Neuronal stem cell (in vitro differentiated cells): Measurements from ENCODE around the gene TRERF1.

Experiments used
- DNase-seq: peaks from one replicate; pipeline ENCODE4 v3.0.0-alpha.2; 2013; ENCODE audit warnings: low spot score
- H2AFZ ChIP-seq: one replicate; pipeline ENCODE4 v1.6.1; 2013; ENCODE audit warnings: mild to moderate bottlenecking, low read length, inconsistent platforms
- H2AK5ac ChIP-seq: 2 replicates; pipeline ENCODE4 v1.6.1; 2013; ENCODE audit warnings: low read depth, mild to moderate bottlenecking, inconsistent platforms, low read length, moderate library complexity, mixed read lengths
- H2BK120ac ChIP-seq: 2 replicates; pipeline ENCODE4 v1.6.1; 2013; ENCODE audit warnings: low read depth, mild to moderate bottlenecking, inconsistent platforms, low read length, moderate library complexity, mixed read lengths
- H2BK12ac ChIP-seq: one replicate; pipeline ENCODE4 v1.6.1; 2013; ENCODE audit warnings: low read length, inconsistent platforms
- H2BK15ac ChIP-seq: 2 replicates; pipeline ENCODE4 v1.6.1; 2013; ENCODE audit warnings: mild to moderate bottlenecking, low read length, inconsistent platforms, mixed read lengths
- H2BK5ac ChIP-seq: one replicate; pipeline ENCODE4 v1.6.1; 2013; ENCODE audit warnings: inconsistent platforms, mild to moderate bottlenecking, low read length, moderate library complexity
- H3K14ac ChIP-seq: one replicate; pipeline ENCODE4 v1.6.1; 2013; ENCODE audit warnings: low read length, inconsistent platforms
- H3K18ac ChIP-seq: 2 replicates; pipeline ENCODE4 v1.6.1; 2013; ENCODE audit warnings: low read length, inconsistent platforms
- H3K23ac ChIP-seq: 2 replicates; pipeline ENCODE4 v1.6.1; 2013; ENCODE audit warnings: low read depth, mild to moderate bottlenecking, mixed read lengths, low read length, inconsistent platforms; ENCODE audit not compliant: poor library complexity
- H3K27ac ChIP-seq: replicated peaks from 3 replicates; pipeline ENCODE4 v1.5.1; 2013; ENCODE audit warnings: low read length, inconsistent platforms
- H3K27me3 ChIP-seq, 3 experiments: 2 replicates each; pipeline ENCODE4 v1.6.1; 2013; ENCODE audit warnings: low read length in 3 of 3, mild to moderate bottlenecking in 2 of 3, inconsistent platforms in 1 of 3, low read depth in 1 of 3, mixed read lengths in 1 of 3, moderate library complexity in 1 of 3; ENCODE audit not compliant: control insufficient read depth in 3 of 3, insufficient read depth in 3 of 3
- H3K36me3 ChIP-seq, 2 donors: replicated peaks in 1 of 2; 2 replicates each; pipeline ENCODE4 v1.6.1; 2013; ENCODE audit warnings: low read length in 2 of 2; ENCODE audit not compliant: control insufficient read depth in 2 of 2, insufficient read depth in 2 of 2
- H3K4ac ChIP-seq: 2 replicates; pipeline ENCODE4 v1.6.1; 2013; ENCODE audit warnings: inconsistent platforms, mild to moderate bottlenecking, low read length, moderate library complexity
- H3K4me1 ChIP-seq, 2 donors: 1 replicate in 1 of 2; 2 replicates in 1 of 2; pipeline ENCODE4 v1.6.1; 2013; ENCODE audit warnings: low read length in 2 of 2, low read depth in 1 of 2; ENCODE audit not compliant: control insufficient read depth in 2 of 2, insufficient read depth in 1 of 2
- H3K4me2 ChIP-seq: one replicate; pipeline ENCODE4 v1.6.1; 2013; ENCODE audit warnings: mild to moderate bottlenecking, low read length, inconsistent platforms; ENCODE audit not compliant: insufficient read depth, poor library complexity, severe bottlenecking
- H3K4me3 ChIP-seq, 2 donors: 2 replicates each; pipeline ENCODE4 v1.5.1; 2013; ENCODE audit warnings: low read length in 2 of 2, mild to moderate bottlenecking in 2 of 2, inconsistent platforms in 1 of 2, moderate library complexity in 1 of 2
- H3K79me1 ChIP-seq: one replicate; pipeline ENCODE4 v1.6.1; 2013; ENCODE audit warnings: low read depth, mild to moderate bottlenecking, inconsistent platforms, low read length, moderate library complexity
- H3K9ac ChIP-seq: one replicate; pipeline ENCODE4 v1.6.1; 2013; ENCODE audit warnings: mild to moderate bottlenecking, low read depth, low read length, inconsistent platforms; ENCODE audit not compliant: poor library complexity
- H3K9me3 ChIP-seq, 2 donors: replicated peaks in 1 of 2; 2 replicates each; pipeline versions ENCODE3 to v1.6.1; 2013; ENCODE audit warnings: low read length in 2 of 2, mild to moderate bottlenecking in 2 of 2, inconsistent platforms in 1 of 2, low read depth in 1 of 2, mixed read lengths in 1 of 2, moderate library complexity in 1 of 2; ENCODE audit not compliant: control insufficient read depth in 2 of 2, insufficient read depth in 1 of 2
- H4K8ac ChIP-seq: one replicate; pipeline ENCODE4 v1.6.1; 2013; ENCODE audit warnings: low read depth, mild to moderate bottlenecking, inconsistent platforms, low read length, moderate library complexity
- H4K91ac ChIP-seq: one replicate; pipeline ENCODE4 v1.6.1; 2013; ENCODE audit warnings: low read length, low read depth, mild to moderate bottlenecking, inconsistent platforms; ENCODE audit not compliant: poor library complexity
- WGBS, 2 donors: extraction: QIAGEN DNeasy Blood & Tissue Kit; methylation state at CpG; one replicate each; pipeline ENCODE4 v1.1.7; 2013; ENCODE audit warnings: missing lambda C conversion rate in 2 of 2, mixed read lengths in 1 of 2; ENCODE audit not compliant: insufficient read length in 2 of 2, insufficient replicate concordance in 1 of 2; ENCODE audit errors: extremely low coverage in 2 of 2; 5-methylcytosine and 5-hydroxymethylcytosine counted together

The TRERF1 gene

GRCh38 chr6:42339991-42340401 is 111.7 kb downstream of the TRERF1 start:
- H3K14ac ChIP-seq = no peak overlapping the region
- H3K4me2 ChIP-seq = no peak overlapping the region
- no peaks in the 10 kb centered on the region for H3K27me3 ChIP-seq
- H3K18ac ChIP-seq = no peak overlapping the region
- no peak overlapping the region for H2AK5ac ChIP-seq
- no peak overlapping the region for H2BK5ac ChIP-seq
- no peak overlapping the region for H3K4ac ChIP-seq
- DNase-seq = no peak
- H3K4me3 ChIP-seq = no peak overlapping the region
- no peak overlapping the region for H3K27ac ChIP-seq
- peaks cover 1% of the 10 kb centered on the region for H3K79me1 ChIP-seq
- H3K36me3 ChIP-seq = no peaks in the 10 kb centered on the region
- no peaks in the 10 kb centered on the region for H3K9me3 ChIP-seq
- peaks cover 0 to 3% of the 10 kb centered on the region in 2 donors for H3K4me1 ChIP-seq
- H2BK15ac ChIP-seq = no peak overlapping the region
- no peak overlapping the region for H3K9ac ChIP-seq
- no peak overlapping the region for H3K23ac ChIP-seq
- H4K8ac ChIP-seq = no peak overlapping the region
- WGBS, 2 donors = no CpG with 5 or more reads among the region's 2 CpGs
- H4K91ac ChIP-seq = no peak overlapping the region
- H2BK120ac ChIP-seq = no peak overlapping the region
- H2AFZ ChIP-seq = no peak overlapping the region
- no peak overlapping the region for H2BK12ac ChIP-seq

GRCh38 chr6:42338744-42339222 is 112.9 kb downstream of the TRERF1 start:
- WGBS, 2 donors = no CpG with 5 or more reads among the region's 7 CpGs
- Histone ChIP-seq H3K18ac (no peak overlapping the region), H2BK120ac (no peak overlapping the region), H2BK12ac (no peak overlapping the region), H3K27ac (no peak overlapping the region), H3K4me2 (no peak overlapping the region), H3K4me3 (no peak overlapping the region), H3K36me3 (no peaks in the 10 kb centered on the region), H3K4me1 (peaks cover 0 to 3% of the 10 kb centered on the region in 2 donors), H3K23ac (no peak overlapping the region), H3K79me1 (peaks cover 2% of the 10 kb centered on the region), H3K14ac (no peak overlapping the region), H3K9me3 (no peaks in the 10 kb centered on the region), H3K27me3 (no peaks in the 10 kb centered on the region), H2AFZ (no peak overlapping the region), H3K9ac (no peak overlapping the region), H2AK5ac (no peak overlapping the region), H4K91ac (no peak overlapping the region), H2BK5ac (no peak overlapping the region), H3K4ac (no peak overlapping the region), H4K8ac (no peak overlapping the region), H2BK15ac (no peak overlapping the region)
- no peak for DNase-seq

GRCh38 chr6:42337985-42338743 is 113.6 kb downstream of the TRERF1 start:
- H3K27me3 ChIP-seq = no peaks in the 10 kb centered on the region
- DNase-seq = no peak
- H3K18ac ChIP-seq = no peak overlapping the region
- no peak overlapping the region for H3K4me2 ChIP-seq
- no peak overlapping the region for H3K14ac ChIP-seq
- no peak overlapping the region for H4K91ac ChIP-seq
- no peak overlapping the region for H2BK120ac ChIP-seq
- H2BK5ac ChIP-seq = no peak overlapping the region
- no peak overlapping the region for H4K8ac ChIP-seq
- no peaks in the 10 kb centered on the region for H3K9me3 ChIP-seq
- H3K4me1 ChIP-seq = peaks cover 0 to 3% of the 10 kb centered on the region in 2 donors
- H3K79me1 ChIP-seq = peaks cover 2% of the 10 kb centered on the region
- H3K4me3 ChIP-seq = no peak overlapping the region
- H3K4ac ChIP-seq = no peak overlapping the region
- whole genome bisulfite sequencing, 2 donors = no CpG with 5 or more reads among the region's 11 CpGs
- no peak overlapping the region for H2BK12ac ChIP-seq
- no peak overlapping the region for H2AK5ac ChIP-seq
- H3K9ac ChIP-seq = no peak overlapping the region
- H3K23ac ChIP-seq = no peak overlapping the region
- H2AFZ ChIP-seq = no peak overlapping the region
- H3K36me3 ChIP-seq = no peaks in the 10 kb centered on the region
- no peak overlapping the region for H3K27ac ChIP-seq
- H2BK15ac ChIP-seq = no peak overlapping the region

- WGBS, 2 donors = no CpG with 5 or more reads among the region's 5 CpGs
- Histone ChIP-seq H3K9me3 (no peaks in the 10 kb centered on the region), H3K9ac (no peak overlapping the region), H3K4me2 (no peak overlapping the region), H2AK5ac (no peak overlapping the region), H3K14ac (no peak overlapping the region), H3K4me3 (no peak overlapping the region), H2BK120ac (no peak overlapping the region), H2AFZ (no peak overlapping the region), H3K79me1 (peaks cover 2% of the 10 kb centered on the region), H2BK5ac (no peak overlapping the region), H2BK12ac (no peak overlapping the region), H3K36me3 (no peaks in the 10 kb centered on the region), H3K23ac (no peak overlapping the region), H3K4ac (no peak overlapping the region), H3K4me1 (no peaks in the 10 kb centered on the region), H3K18ac (no peak overlapping the region), H3K27me3 (no peaks in the 10 kb centered on the region), H3K27ac (no peak overlapping the region), H2BK15ac (no peak overlapping the region), H4K91ac (no peak overlapping the region), H4K8ac (no peak overlapping the region)
- DNase-seq = no peak
These were observed 115.3 kb downstream of the TRERF1 start for GRCh38 chr6:42336431-42336830.
